ENCODE measurements around the gene PLD6.

DNA sequence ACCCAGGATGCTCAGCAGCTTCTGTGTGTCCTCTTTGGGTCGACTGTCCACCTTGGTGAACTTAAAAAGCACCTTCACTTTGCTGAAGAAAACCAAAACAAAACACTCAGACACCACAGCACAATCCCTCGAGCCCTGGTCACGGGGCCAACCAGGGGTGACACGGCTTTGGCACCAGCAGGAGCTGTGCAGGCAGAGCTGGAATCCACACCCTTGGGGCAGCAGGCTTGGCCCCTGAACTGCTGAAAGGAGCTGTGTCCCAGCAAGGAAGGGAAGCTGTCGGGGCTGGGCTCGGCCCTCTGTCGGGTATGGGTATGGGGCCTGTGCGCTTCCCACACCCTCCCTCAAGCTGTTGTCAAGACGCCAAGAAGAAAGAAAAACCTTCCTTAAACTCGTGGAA, 7.6 kb upstream of the PLD6 start:
- TF ChIP-seq EZH2phosphoT487 (IDR thresholded peaks at IDR 0.05; ENCODE audit: insufficient read depth, low read depth) = no peak
- TF ChIP-seq EZH2 (IDR thresholded peaks at IDR 0.05; ENCODE audit: insufficient read depth, poor library complexity, severe bottlenecking) = no peak
